Measurements from ENCODE around the gene ZC3H8. TPM values are rescaled to one million over a fixed set of nuclear protein-coding genes. Genes with fewer than 3 reads are reported as not detected.

The ZC3H8 gene
- total RNA-seq, 1 donor from 2014 or later: 7.5 TPM

- DNase-seq (ENCODE audit: low read depth): no peak
- Mint-ChIP-seq H3K27me3 (ENCODE audit: low read depth, unreplicated experiment) (no peaks in the 10 kb centered on the region), H3K4me3 (ENCODE audit: unreplicated experiment) (peak overlapping the region; percentile 87), H3K4me1 (ENCODE audit: low read depth, unreplicated experiment) (peaks cover 6% of the 10 kb centered on the region), H3K36me3 (ENCODE audit: low read depth, unreplicated experiment) (peaks cover 5% of the 10 kb centered on the region), H3K9me3 (ENCODE audit: unreplicated experiment) (no peaks in the 10 kb centered on the region), H3K27ac (ENCODE audit: unreplicated experiment) (no peak overlapping the region)
- FAIRE-seq: no peak
- H3K9me3 ChIP-seq (ENCODE audit: insufficient read depth, low read depth, low read length): no peaks in the 10 kb centered on the region
- peaks cover 19% of the 10 kb centered on the region for H3K79me2 ChIP-seq (ENCODE audit: insufficient read depth, low read length)
- H3K4me1 ChIP-seq (ENCODE audit: insufficient read depth, low read length): peaks cover 7% of the 10 kb centered on the region
- no peak overlapping the region for H3K9ac ChIP-seq (ENCODE audit: low read length)
- no peaks in the 10 kb centered on the region for H3K36me3 ChIP-seq (ENCODE audit: insufficient read depth, low read length)
- no peak overlapping the region for H3K4me3 ChIP-seq (ENCODE audit: insufficient read depth, low read depth, low read length)
- H3K27me3 ChIP-seq (ENCODE audit: insufficient read depth, low read length): no peaks in the 10 kb centered on the region
- H4K20me1 ChIP-seq (ENCODE audit: insufficient read depth, low read length): peaks cover 5% of the 10 kb centered on the region
- no peak overlapping the region for H3K27ac ChIP-seq (ENCODE audit: low read depth, low read length)
- H2AFZ ChIP-seq (ENCODE audit: low read depth, low read length): no peak overlapping the region
- TF ChIP-seq EZH2 (IDR thresholded peaks at IDR 0.05; ENCODE audit: insufficient read depth, low read length) (no peak), CTCF (IDR thresholded peaks at IDR 0.05; ENCODE audit: insufficient read depth, low read depth, low read length) (no peak)
- H3K4me2 ChIP-seq (ENCODE audit: low read length): no peak overlapping the region
Measured at GRCh38 chr2:112253261-112253815, 1.5 kb downstream of the ZC3H8 start.

DNA sequence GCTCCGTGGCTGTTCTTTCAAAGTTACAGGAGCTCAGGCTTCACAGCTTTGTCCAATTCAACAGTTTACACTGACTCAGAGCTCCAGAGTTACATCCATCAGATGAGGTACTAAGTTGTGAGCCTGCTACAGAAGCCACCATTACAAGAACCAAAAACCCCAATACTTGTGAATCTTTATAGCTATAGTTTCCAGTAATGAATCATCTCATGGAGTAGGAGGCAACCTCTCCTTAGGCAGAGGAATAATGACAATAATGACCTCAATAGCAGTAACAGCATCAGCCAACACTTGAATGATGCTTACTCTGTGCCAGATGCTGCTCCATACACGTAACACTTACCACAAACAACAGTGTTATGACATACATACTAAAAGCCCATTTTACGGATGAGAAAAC, 3.6 kb downstream of the ZC3H8 start:
- Histone ChIP-seq H3K4me1 (ENCODE audit: insufficient read depth, low read length) (peaks cover 7% of the 10 kb centered on the region), H3K4me3 (ENCODE audit: insufficient read depth, low read depth, low read length) (no peak overlapping the region), H3K27me3 (ENCODE audit: insufficient read depth, low read length) (no peaks in the 10 kb centered on the region), H2AFZ (ENCODE audit: low read depth, low read length) (no peak overlapping the region), H3K9me3 (ENCODE audit: insufficient read depth, low read depth, low read length) (no peaks in the 10 kb centered on the region), H3K27ac (ENCODE audit: low read depth, low read length) (no peak overlapping the region), H3K4me2 (ENCODE audit: low read length) (no peak overlapping the region), H3K79me2 (ENCODE audit: insufficient read depth, low read length) (peaks cover 19% of the 10 kb centered on the region), H4K20me1 (ENCODE audit: insufficient read depth, low read length) (peaks cover 5% of the 10 kb centered on the region), H3K9ac (ENCODE audit: low read length) (no peak overlapping the region), H3K36me3 (ENCODE audit: insufficient read depth, low read length) (no peaks in the 10 kb centered on the region)
- no peak overlapping the region for H3K27ac Mint-ChIP-seq (ENCODE audit: unreplicated experiment)
- peaks cover 1% of the 10 kb centered on the region for H3K9me3 Mint-ChIP-seq (ENCODE audit: unreplicated experiment)
- peaks cover 3% of the 10 kb centered on the region for H3K4me1 Mint-ChIP-seq (ENCODE audit: low read depth, unreplicated experiment)
- no peak for TF ChIP-seq CTCF (IDR thresholded peaks at IDR 0.05; ENCODE audit: insufficient read depth, low read depth, low read length)
- no peak for TF ChIP-seq EZH2 (IDR thresholded peaks at IDR 0.05; ENCODE audit: insufficient read depth, low read length)
- DNase-seq (ENCODE audit: low read depth): peak; percentile 25
- FAIRE-seq: no peak
- H3K36me3 Mint-ChIP-seq (ENCODE audit: low read depth, unreplicated experiment): peaks cover 14% of the 10 kb centered on the region
- no peak overlapping the region for H3K4me3 Mint-ChIP-seq (ENCODE audit: unreplicated experiment)
- no peaks in the 10 kb centered on the region for H3K27me3 Mint-ChIP-seq (ENCODE audit: low read depth, unreplicated experiment)

- TF ChIP-seq CTCF (IDR thresholded peaks at IDR 0.05; ENCODE audit: insufficient read depth, low read depth, low read length): no peak
- no peak for TF ChIP-seq EZH2 (IDR thresholded peaks at IDR 0.05; ENCODE audit: insufficient read depth, low read length)
- DNase-seq (ENCODE audit: low read depth): no peak
- Histone ChIP-seq H3K27me3 (ENCODE audit: insufficient read depth, low read length) (no peaks in the 10 kb centered on the region), H3K9me3 (ENCODE audit: insufficient read depth, low read depth, low read length) (no peaks in the 10 kb centered on the region), H3K36me3 (ENCODE audit: insufficient read depth, low read length) (no peaks in the 10 kb centered on the region), H3K4me2 (ENCODE audit: low read length) (no peak overlapping the region), H3K4me1 (ENCODE audit: insufficient read depth, low read length) (no peaks in the 10 kb centered on the region), H3K79me2 (ENCODE audit: insufficient read depth, low read length) (no peaks in the 10 kb centered on the region), H2AFZ (ENCODE audit: low read depth, low read length) (no peak overlapping the region), H3K27ac (ENCODE audit: low read depth, low read length) (no peak overlapping the region), H4K20me1 (ENCODE audit: insufficient read depth, low read length) (no peaks in the 10 kb centered on the region), H3K4me3 (ENCODE audit: insufficient read depth, low read depth, low read length) (no peak overlapping the region), H3K9ac (ENCODE audit: low read length) (no peak overlapping the region)
- no peak overlapping the region for H3K27ac Mint-ChIP-seq (ENCODE audit: unreplicated experiment)
- no peaks in the 10 kb centered on the region for H3K4me1 Mint-ChIP-seq (ENCODE audit: low read depth, unreplicated experiment)
- peaks cover 24% of the 10 kb centered on the region for H3K36me3 Mint-ChIP-seq (ENCODE audit: low read depth, unreplicated experiment)
- no peak overlapping the region for H3K4me3 Mint-ChIP-seq (ENCODE audit: unreplicated experiment)
- H3K9me3 Mint-ChIP-seq (ENCODE audit: unreplicated experiment): peaks cover 2% of the 10 kb centered on the region
- H3K27me3 Mint-ChIP-seq (ENCODE audit: low read depth, unreplicated experiment): no peaks in the 10 kb centered on the region
- FAIRE-seq: peak; percentile 17
Measured at GRCh38 chr2:112244854-112245253, 10.0 kb downstream of the ZC3H8 start.

All from astrocyte (in vitro differentiated cells and primary cell).